B cell (primary cell): Measurements from ENCODE around the gene MBD1. TPM values are rescaled to one million over a fixed set of nuclear protein-coding genes. Genes with fewer than 3 reads are reported as not detected.

Experiments
- ATAC-seq: fragments of 200-7000 bp; cut with Tn5 transposase; one replicate; pipeline ENCODE4 v1.10.0; 2021; ENCODE audit warnings: low read depth, mild to moderate bottlenecking, moderate number of reproducible peaks, moderate library complexity
- CTCF ChIA-PET: fragments of 350-600 bp; sonication (Branson Sonifier 250); formaldehyde crosslinking; loops from one replicate; lab custom pipeline; 2021; ENCODE audit warnings: antibody characterized with exemption, inconsistent platforms; lab: Charles Lee
- POLR2A ChIA-PET: fragments of 350-600 bp; sonication (Branson Sonifier 250); formaldehyde crosslinking; loops from one replicate; lab custom pipeline; 2021; ENCODE audit warnings: antibody characterized with exemption; lab: Charles Lee
- DNase-seq: peaks from one replicate; pipeline ENCODE4 v3.0.0; 2013
- H2AFZ ChIP-seq: 2 replicates; pipeline ENCODE4 v1.6.1; 2012; ENCODE audit warnings: mild to moderate bottlenecking, low read depth, low read length; ENCODE audit not compliant: insufficient read depth, poor library complexity, severe bottlenecking
- H3K27ac ChIP-seq, 2 donors: 1 replicate in 1 of 2; 2 replicates in 1 of 2; pipeline ENCODE4 v1.5.1; 2012 to 2013; ENCODE audit warnings: low read length in 2 of 2, mild to moderate bottlenecking in 2 of 2, moderate library complexity in 1 of 2
- H3K27me3 ChIP-seq, 4 experiments: fragments of 200-600 bp in 1 of 4; sonication (generic) in 1 of 4; replicated peaks in 1 of 4; 1 replicate in 2 of 4; 2 replicates in 2 of 4; pipeline versions ENCODE4 v1.6.1 to v1.7.0; 2013 to 2016; ENCODE audit warnings: low read length in 3 of 4, mild to moderate bottlenecking in 2 of 4, mixed read lengths in 1 of 4, moderate library complexity in 1 of 4; ENCODE audit not compliant: insufficient read depth in 4 of 4, control insufficient read depth in 3 of 4; ENCODE audit errors: control extremely low read depth in 1 of 4
- H3K36me3 ChIP-seq, 2 experiments: replicated peaks in 1 of 2; 1 replicate in 1 of 2; 2 replicates in 1 of 2; pipeline versions ENCODE4 v1.6.1 to v1.7.1; 2013; ENCODE audit warnings: low read length in 1 of 2; ENCODE audit not compliant: insufficient read depth in 2 of 2, control insufficient read depth in 1 of 2; ENCODE audit errors: control extremely low read depth in 1 of 2, extremely low read depth in 1 of 2
- H3K4me1 ChIP-seq, 2 donors: fragments of 200-600 bp in 1 of 2; sonication (generic) in 1 of 2; 1 replicate in 1 of 2; 2 replicates in 1 of 2; pipeline versions ENCODE4 v1.5.1 to v1.6.1; 2013 to 2017; ENCODE audit warnings: low read length in 2 of 2; ENCODE audit not compliant: control insufficient read depth in 2 of 2, insufficient read depth in 2 of 2
- H3K4me2 ChIP-seq: replicated peaks from 2 replicates; pipeline ENCODE3; 2012; ENCODE audit warnings: mild to moderate bottlenecking, low read depth, low read length; ENCODE audit not compliant: poor library complexity, severe bottlenecking
- H3K4me3 ChIP-seq, 5 experiments: fragments of 200-600 bp in 1 of 5; sonication (generic) in 1 of 5; 1 replicate in 3 of 5; 2 replicates in 2 of 5; pipeline versions ENCODE4 v1.5.1 to v1.7.0; 2011 to 2016; ENCODE audit warnings: low read length in 4 of 5, mild to moderate bottlenecking in 4 of 5, low read depth in 2 of 5, control low read depth in 1 of 5, moderate library complexity in 1 of 5; ENCODE audit not compliant: insufficient read depth in 1 of 5; ENCODE audit errors: control extremely low read depth in 1 of 5, extremely low read depth in 1 of 5
- H3K79me2 ChIP-seq: fragments of 200-600 bp; sonication (generic); one replicate; pipeline ENCODE4 v1.6.0; 2016; ENCODE audit warnings: low read length; ENCODE audit not compliant: control insufficient read depth, insufficient read depth
- H3K9ac ChIP-seq: fragments of 200-600 bp; sonication (generic); 2 replicates; pipeline ENCODE4 v1.6.1; 2017; ENCODE audit warnings: mild to moderate bottlenecking, low read length, moderate library complexity
- H3K9me3 ChIP-seq, 3 donors: one replicate each; pipeline versions ENCODE4 v1.6.1 to v1.7.1; 2013; ENCODE audit warnings: low read length in 2 of 3; ENCODE audit not compliant: control insufficient read depth in 2 of 3, insufficient read depth in 1 of 3; ENCODE audit errors: control extremely low read depth in 1 of 3
- H4K20me1 ChIP-seq: 2 replicates; pipeline ENCODE4 v1.6.0; 2012; ENCODE audit warnings: mild to moderate bottlenecking, low read length; ENCODE audit not compliant: insufficient read depth, control insufficient read depth, poor library complexity, severe bottlenecking
- H3K27ac Mint-ChIP-seq: one replicate; pipeline ENCODE4 v1.8.0; 2021; ENCODE audit warnings: mixed read lengths
- H3K27me3 Mint-ChIP-seq: one replicate; pipeline ENCODE4 v1.8.0; 2021; ENCODE audit warnings: mixed read lengths
- H3K4me1 Mint-ChIP-seq: one replicate; pipeline ENCODE4 v1.8.0; 2021; ENCODE audit warnings: mixed read lengths
- H3K4me3 Mint-ChIP-seq: one replicate; pipeline ENCODE4 v1.8.0; 2021; ENCODE audit warnings: mixed read lengths
- H3K9me3 Mint-ChIP-seq: one replicate; pipeline ENCODE4 v1.8.0; 2022; ENCODE audit warnings: mixed read lengths; ENCODE audit not compliant: insufficient read depth
- CTCF ChIP-seq: fragments of 200-600 bp; IDR thresholded peaks from one replicate; pipeline ENCODE4 v1.8.0; 2022; ENCODE audit warnings: antibody characterized with exemption, mild to moderate bottlenecking
- EZH2 ChIP-seq: IDR thresholded peaks from 2 replicates; pipeline ENCODE4 v1.6.1; 2012; ENCODE audit warnings: borderline replicate concordance, low read depth, mild to moderate bottlenecking, moderate library complexity, low read length; ENCODE audit not compliant: insufficient read depth, poor library complexity, severe bottlenecking
- WGBS: methylation state at CpG from one replicate; pipeline ENCODE4 v1.1.5; 2013; ENCODE audit warnings: missing lambda C conversion rate; ENCODE audit not compliant: insufficient coverage; 5-methylcytosine and 5-hydroxymethylcytosine counted together
- intact Hi-C: fragments of 100-400 bp; cut with micrococcal nuclease; formaldehyde crosslinking; loops from one replicate; pipeline ENCODE4 v1.10.0; 2022
- polyA plus RNA-seq: library from polyadenylated mRNA; depleted of rRNA; stranded (reverse); fragments of >200 nt; gene quantifications from 2 replicates; pipeline ENCODE4 v1.2.3, GENCODE V29; 2012
- total RNA-seq, 2 donors: library from RNA; stranded (reverse); fragments of 120-200 nt in 1 of 2; gene quantifications; 1 replicate in 1 of 2; 2 replicates in 1 of 2; pipeline versions ENCODE4 v1.2.3 to v1.2.4, GENCODE V29; 2013 to 2022

The MBD1 gene
- total and polyA plus RNA-seq, 2 donors (not counting 1 experiment from before 2014, with no cell fraction given), result 120 to 135 TPM

- ATAC-seq, result no peak
- TF ChIP-seq EZH2, result no peak
- TF ChIP-seq CTCF, result no peak
- Histone ChIP-seq H2AFZ (no peak overlapping the region), H3K4me2 (no peak overlapping the region), H3K4me3 (no peak overlapping the region), H3K27ac (no peak overlapping the region), H3K27me3 (no peaks in the 10 kb centered on the region), H3K9ac (no peak overlapping the region), H3K36me3 (peaks cover 2 to 69% of the 10 kb centered on the region in 2 experiments), H3K79me2 (peaks cover 48% of the 10 kb centered on the region), H3K9me3 (no peaks in the 10 kb centered on the region), H4K20me1 (peaks cover 44% of the 10 kb centered on the region), H3K4me1 (peaks cover 27 to 29% of the 10 kb centered on the region in 2 donors)
- DNase-seq, result no peak
- ChIA-PET CTCF (interaction anchor here (0.9 to 1.3 kb wide), 3 partner anchors 12 to 79 kb away, joined by 3 to 4 read pairs (median 4); partner anchors contain the start of gene CFAP53), POLR2A (no interaction called here)
- Mint-ChIP-seq H3K27me3 (no peaks in the 10 kb centered on the region), H3K27ac (no peak overlapping the region), H3K9me3 (no peaks in the 10 kb centered on the region), H3K4me1 (peaks cover 28% of the 10 kb centered on the region), H3K4me3 (no peak overlapping the region)
- 100% methylated on average over 1 of the region's 6 CpGs for WGBS
- intact Hi-C loops, result no loop called here
Observed at GRCh38 chr18:50277942-50278341, 3.4 kb downstream of the MBD1 start.

GRCh38 chr18:50276452-50276851 is 4.9 kb downstream of the MBD1 start:
- intact Hi-C loops, result no loop called here
- Mint-ChIP-seq H3K27me3 (no peaks in the 10 kb centered on the region), H3K27ac (no peak overlapping the region), H3K4me1 (peaks cover 24% of the 10 kb centered on the region), H3K4me3 (no peak overlapping the region), H3K9me3 (no peaks in the 10 kb centered on the region)
- H3K4me1 ChIP-seq, result peaks cover 20 to 21% of the 10 kb centered on the region in 2 donors
- DNase-seq (no peak), ATAC-seq (no peak)
- no peak overlapping the region for H3K27ac ChIP-seq
- H4K20me1 ChIP-seq, result peaks cover 44% of the 10 kb centered on the region
- H3K4me3 ChIP-seq, result no peak overlapping the region
- ChIA-PET POLR2A (no interaction called here), CTCF (no interaction called here)
- H3K36me3 ChIP-seq, result peaks cover 2 to 73% of the 10 kb centered on the region in 2 experiments
- no peak overlapping the region for H2AFZ ChIP-seq
- 100% methylated on average over 4 of the region's 4 CpGs for WGBS
- no peak overlapping the region for H3K9ac ChIP-seq
- no peaks in the 10 kb centered on the region for H3K9me3 ChIP-seq
- H3K4me2 ChIP-seq, result no peak overlapping the region
- H3K27me3 ChIP-seq, result no peaks in the 10 kb centered on the region
- H3K79me2 ChIP-seq, result peaks cover 48% of the 10 kb centered on the region
- no peak for TF ChIP-seq CTCF
- TF ChIP-seq EZH2, result no peak
